ENCODE results near the gene SNRPA.
A peak's percentile ranks its signal among the peaks of the same experiment; 100 is the strongest.

SNRPA gene

DNA sequence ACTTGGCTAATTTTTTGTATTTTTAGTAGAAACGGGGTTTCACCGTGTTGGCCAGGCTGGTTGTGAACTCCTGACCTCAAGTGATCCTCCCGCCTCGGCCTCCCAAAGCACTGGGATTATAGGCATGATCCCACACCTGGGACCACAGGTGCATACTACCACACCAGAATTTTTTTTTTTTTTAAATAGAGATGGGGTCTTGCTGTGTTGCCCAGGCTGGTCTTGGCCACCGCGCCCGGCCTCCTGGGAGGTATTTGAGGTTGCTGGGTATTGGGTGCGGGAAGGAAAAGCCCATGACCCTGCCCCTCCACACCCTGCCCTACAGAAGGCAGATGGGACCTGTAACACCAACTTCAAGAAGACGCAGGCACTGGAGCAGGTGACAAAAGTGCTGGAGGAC is 14.3 kb upstream of the SNRPA start:
- Histone ChIP-seq H4K20me1 (no peaks in the 10 kb centered on the region), H3K9ac (no peak overlapping the region), H3K9me3 (no peaks in the 10 kb centered on the region), H3K4me2 (no peak overlapping the region), H3K27me3 (no peaks in the 10 kb centered on the region), H3K4me1 (peaks cover 17% of the 10 kb centered on the region), H3K27ac (no peak overlapping the region), H3K36me3 (peaks cover 79% of the 10 kb centered on the region), H3K4me3 (no peak overlapping the region)
- TF ChIP-seq Cebpa-rat (IDR thresholded peaks at IDR 0.05) = no peak

DNA sequence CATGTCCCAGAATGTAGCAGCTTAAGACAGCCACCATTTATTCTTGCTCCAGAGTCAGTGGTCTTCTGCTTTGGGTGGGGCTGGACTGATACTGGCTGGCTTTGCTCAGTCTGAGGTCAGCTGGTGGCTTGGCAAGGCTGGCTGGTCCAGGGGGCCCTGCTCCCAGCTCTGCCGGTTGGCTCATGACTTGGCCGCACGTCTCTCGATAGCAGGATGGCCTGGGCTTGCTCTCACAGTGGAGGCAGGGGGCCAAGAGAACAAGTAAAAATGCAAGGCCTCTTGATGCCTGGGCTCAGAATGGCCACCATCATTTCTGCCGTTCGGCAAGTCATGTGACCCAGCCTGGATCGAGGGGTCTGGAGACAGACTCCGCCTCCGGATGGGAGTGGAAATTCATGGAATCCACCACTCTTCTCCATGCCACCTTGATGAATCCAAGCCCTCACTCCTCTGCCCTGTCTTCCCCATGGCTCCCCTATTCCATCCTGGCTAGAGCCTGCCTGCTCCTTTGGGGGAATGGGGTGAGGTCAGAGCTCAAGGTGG is 13.8 kb upstream of the SNRPA start:
- Histone ChIP-seq H4K20me1 (no peaks in the 10 kb centered on the region), H3K4me2 (no peak overlapping the region), H3K9ac (no peak overlapping the region), H3K27me3 (no peaks in the 10 kb centered on the region), H3K27ac (no peak overlapping the region), H3K9me3 (no peaks in the 10 kb centered on the region), H3K36me3 (peaks cover 74% of the 10 kb centered on the region), H3K4me3 (no peak overlapping the region), H3K4me1 (peaks cover 17% of the 10 kb centered on the region)
- TF ChIP-seq Cebpa-rat (IDR thresholded peaks at IDR 0.05) = no peak

DNA sequence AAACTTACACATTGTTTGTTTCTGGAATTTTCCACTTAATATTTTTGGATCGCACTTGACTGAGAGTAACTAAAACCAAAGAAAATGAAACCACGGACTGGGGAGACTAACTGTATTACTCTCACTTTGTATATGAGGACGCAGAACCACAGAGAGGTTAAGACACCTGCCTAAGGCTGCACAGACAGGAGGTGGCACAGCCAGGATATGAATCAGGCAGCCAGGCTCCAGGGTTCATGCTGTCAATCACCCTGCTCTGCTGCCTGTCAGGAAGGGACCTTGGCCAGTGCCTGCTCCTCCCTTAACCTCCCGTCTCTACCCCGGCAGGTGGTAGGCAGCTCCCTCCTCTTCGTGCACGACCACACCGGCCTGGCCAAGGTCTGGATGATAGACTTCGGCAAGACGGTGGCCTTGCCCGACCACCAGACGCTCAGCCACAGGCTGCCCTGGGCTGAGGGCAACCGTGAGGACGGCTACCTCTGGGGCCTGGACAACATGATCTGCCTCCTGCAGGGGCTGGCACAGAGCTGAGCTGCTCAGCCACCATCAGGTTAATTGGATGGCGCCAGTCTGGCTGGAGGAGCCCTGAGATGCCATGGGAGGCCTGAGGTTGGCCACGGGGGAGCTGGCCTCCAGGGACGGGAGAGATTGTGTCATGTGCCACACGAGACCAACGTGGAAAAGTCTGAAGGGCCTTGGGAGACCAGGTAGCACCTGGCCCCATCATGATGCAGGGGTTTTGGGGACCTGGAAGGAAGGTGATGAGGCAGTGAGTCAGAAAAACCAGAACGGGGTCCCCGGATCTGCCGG is 11.8 kb upstream of the SNRPA start:
- TF ChIP-seq Cebpa-rat (IDR thresholded peaks at IDR 0.05) = no peak

DNA sequence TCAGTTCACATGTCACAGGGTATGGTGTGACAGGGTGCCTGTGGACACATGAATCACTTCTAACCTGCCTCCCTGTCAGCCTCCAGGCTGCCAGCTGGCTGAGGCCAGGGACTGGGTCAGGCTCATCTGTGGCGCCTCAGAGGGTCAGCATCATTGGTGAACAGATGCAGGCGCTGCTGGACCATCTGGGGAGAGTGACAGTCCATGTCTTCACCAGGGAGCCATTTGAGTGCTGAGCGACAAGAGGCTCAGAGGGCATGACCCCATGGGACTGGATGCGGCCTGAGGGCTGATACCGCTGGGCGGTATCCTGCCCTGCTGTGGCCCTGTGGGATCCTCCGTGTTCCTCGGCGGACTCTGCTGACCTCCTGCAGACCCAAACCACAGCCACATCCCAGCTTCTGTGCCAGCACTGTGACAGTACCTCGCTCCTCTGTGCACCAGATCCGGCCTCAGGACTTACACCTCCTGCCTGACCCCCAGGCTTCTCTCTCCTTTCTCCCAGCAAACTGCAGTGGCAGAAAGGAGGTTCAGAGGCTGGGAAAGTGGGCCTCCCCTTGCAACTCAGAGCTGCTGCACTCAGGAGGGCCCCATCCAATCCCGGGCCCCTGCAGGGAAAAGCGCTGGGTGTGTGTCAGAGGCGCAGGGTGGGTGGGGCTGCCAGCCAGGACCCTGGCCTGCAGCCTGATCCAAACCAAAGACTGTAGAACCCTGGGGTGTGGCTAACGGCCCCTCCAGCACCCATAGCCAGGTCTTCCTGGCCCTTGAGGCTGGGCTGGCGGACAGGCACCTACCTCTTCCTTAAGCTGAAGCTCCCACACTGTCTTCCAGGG is 10.9 kb upstream of the SNRPA start:
- Histone ChIP-seq H3K4me1 (peaks cover 17% of the 10 kb centered on the region), H3K4me2 (peak overlapping the region; percentile 36), H3K36me3 (peaks cover 55% of the 10 kb centered on the region), H3K27me3 (no peaks in the 10 kb centered on the region), H3K4me3 (no peak overlapping the region), H3K9me3 (no peaks in the 10 kb centered on the region), H4K20me1 (no peaks in the 10 kb centered on the region), H3K27ac (0 out of 2 replicates have a peak overlapping the region, but pooled peaks have one; percentile 26), H3K9ac (peak overlapping the region; percentile 45; the same call in 1 of the 2 replicates)
- no peak for TF ChIP-seq Cebpa-rat (IDR thresholded peaks at IDR 0.05)

More for the DNA sequence above, 11.8 kb upstream of the SNRPA start:
- peaks cover 17% of the 10 kb centered on the region for H3K4me1 ChIP-seq
- no peaks in the 10 kb centered on the region for H4K20me1 ChIP-seq
- 0 out of 2 replicates have a peak overlapping the region, but pooled peaks have one; percentile 26 for H3K27ac ChIP-seq
- peak overlapping the region; percentile 36 for H3K4me2 ChIP-seq
- no peak overlapping the region for H3K4me3 ChIP-seq
- H3K9ac ChIP-seq = 0 out of 2 replicates have a peak overlapping the region, but pooled peaks have one; percentile 45
- H3K9me3 ChIP-seq = no peaks in the 10 kb centered on the region
- H3K27me3 ChIP-seq = no peaks in the 10 kb centered on the region
- peaks cover 62% of the 10 kb centered on the region for H3K36me3 ChIP-seq

DNA sequence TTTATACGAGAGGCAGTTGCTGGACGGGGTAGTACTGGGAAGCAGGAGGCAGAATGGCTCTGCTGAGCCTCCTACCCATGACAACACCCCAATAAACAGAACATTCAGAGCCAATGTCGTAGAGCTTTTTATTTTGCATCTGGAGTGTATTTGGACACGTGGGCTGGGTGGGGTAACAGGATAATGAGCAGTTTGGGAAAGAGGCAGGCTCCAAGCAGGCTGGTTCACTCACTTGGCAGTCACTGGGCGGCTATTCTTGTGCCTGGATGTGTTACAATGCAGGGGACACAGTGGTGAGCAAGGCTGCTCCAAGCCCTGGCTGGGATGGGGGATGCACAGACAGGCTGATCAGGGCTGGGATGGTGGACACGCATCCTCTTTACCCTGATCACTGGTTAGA is 10.3 kb upstream of the SNRPA start:
- Histone ChIP-seq H3K4me1 (peaks cover 17% of the 10 kb centered on the region), H3K27ac (no peak overlapping the region), H3K4me2 (no peak overlapping the region), H3K27me3 (no peaks in the 10 kb centered on the region), H3K4me3 (no peak overlapping the region), H4K20me1 (no peaks in the 10 kb centered on the region), H3K9ac (no peak overlapping the region), H3K9me3 (no peaks in the 10 kb centered on the region), H3K36me3 (peaks cover 48% of the 10 kb centered on the region)
- no peak for TF ChIP-seq Cebpa-rat (IDR thresholded peaks at IDR 0.05)

DNA sequence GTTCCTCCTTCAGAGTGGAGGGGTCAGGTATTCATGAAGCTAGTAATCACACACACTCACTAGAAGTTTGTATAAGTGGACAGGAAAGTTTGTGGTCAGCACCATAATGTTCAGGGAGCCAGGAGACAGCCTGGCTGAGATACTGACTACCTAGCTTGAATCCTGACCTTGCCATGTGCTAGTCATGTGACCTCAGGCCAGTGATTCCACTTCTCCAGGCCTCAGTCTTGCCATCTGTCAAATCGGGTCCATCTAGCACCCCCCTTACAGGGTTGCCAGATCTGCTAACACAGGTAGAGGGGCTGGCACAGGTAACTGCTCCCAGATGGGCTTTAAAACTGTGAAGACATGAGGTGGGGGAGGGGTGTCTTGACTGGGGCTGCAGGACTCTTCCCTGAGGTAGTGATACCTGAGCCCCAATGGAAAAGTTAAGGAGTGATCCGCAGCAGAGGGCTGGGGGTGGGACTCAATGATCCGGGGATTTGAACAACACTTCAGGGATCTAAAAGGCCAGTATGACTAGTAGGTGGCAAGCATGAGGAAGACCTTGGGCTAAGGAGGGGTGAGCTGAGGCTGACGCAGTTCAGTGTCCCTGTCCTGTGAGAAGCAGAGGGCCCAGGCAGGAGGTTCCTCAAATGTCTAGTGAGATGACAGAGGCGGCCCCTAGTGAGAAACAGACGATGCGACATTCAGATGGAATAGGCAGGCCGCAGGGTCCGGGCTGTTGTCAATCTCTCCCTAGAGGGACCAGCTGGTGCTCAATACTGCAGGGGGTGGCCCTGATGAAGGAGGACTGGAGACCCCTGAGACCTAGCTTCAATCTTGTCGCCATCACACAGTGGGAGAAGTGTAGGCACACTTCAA is 9.2 kb upstream of the SNRPA start:
- Histone ChIP-seq H3K4me1 (peaks cover 17% of the 10 kb centered on the region), H3K4me3 (no peak overlapping the region), H3K9ac (no peak overlapping the region), H3K27me3 (no peaks in the 10 kb centered on the region), H3K4me2 (no peak overlapping the region), H3K27ac (no peak overlapping the region), H3K9me3 (no peaks in the 10 kb centered on the region), H4K20me1 (no peaks in the 10 kb centered on the region), H3K36me3 (peaks cover 38% of the 10 kb centered on the region)
- no peak for TF ChIP-seq Cebpa-rat (IDR thresholded peaks at IDR 0.05)

DNA sequence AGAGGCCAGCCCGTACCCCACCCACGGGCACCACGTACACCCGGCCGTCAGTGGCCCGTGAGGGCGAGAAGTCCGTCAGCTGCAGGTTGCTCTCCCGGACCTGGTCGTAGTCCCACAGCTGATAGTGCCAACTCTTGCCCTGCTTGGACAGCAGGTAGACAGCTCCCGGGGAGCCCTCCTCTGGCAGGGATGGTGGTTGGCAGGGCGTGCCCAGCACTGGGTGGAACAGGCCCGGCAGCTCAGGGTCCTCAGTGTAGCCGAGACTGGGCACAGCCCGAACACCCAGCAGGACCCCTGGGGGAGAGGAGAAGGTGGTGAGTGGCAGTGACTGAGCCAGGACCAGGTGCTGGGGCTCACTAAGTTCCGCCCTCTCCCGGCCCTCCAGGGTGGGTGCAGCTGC is 8.5 kb upstream of the SNRPA start:
- Histone ChIP-seq H3K9ac (no peak overlapping the region), H3K4me3 (no peak overlapping the region), H3K4me1 (peaks cover 17% of the 10 kb centered on the region), H3K27ac (no peak overlapping the region), H4K20me1 (no peaks in the 10 kb centered on the region), H3K36me3 (peaks cover 31% of the 10 kb centered on the region), H3K27me3 (no peaks in the 10 kb centered on the region), H3K4me2 (no peak overlapping the region), H3K9me3 (no peaks in the 10 kb centered on the region)
- no peak for TF ChIP-seq Cebpa-rat (IDR thresholded peaks at IDR 0.05)

DNA sequence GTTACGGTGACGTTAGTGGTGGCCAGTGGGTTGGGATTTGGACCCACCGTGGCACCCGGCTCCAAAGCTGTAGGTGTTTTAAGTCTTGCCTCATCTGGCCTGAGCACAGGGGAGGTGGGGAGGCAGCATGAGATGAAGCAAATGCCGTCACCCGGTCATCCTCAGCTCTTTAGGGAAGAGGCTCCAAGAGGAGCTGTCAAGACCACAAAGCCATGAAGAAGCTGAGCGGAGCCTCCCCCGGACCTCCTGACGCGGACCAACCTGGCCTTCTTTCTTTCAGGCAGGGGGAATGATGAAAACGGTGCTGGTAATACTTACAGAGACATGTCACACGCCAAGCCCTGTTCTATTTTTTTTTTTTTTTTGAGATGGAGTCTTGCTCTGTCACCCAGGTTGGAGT is 8.1 kb upstream of the SNRPA start:
- Histone ChIP-seq H3K36me3 (peaks cover 27% of the 10 kb centered on the region; the same call in 1 of the 2 replicates), H3K9ac (no peak overlapping the region), H3K9me3 (no peaks in the 10 kb centered on the region), H3K4me1 (peaks cover 18% of the 10 kb centered on the region), H3K27me3 (no peaks in the 10 kb centered on the region), H3K4me3 (no peak overlapping the region), H4K20me1 (no peaks in the 10 kb centered on the region), H3K27ac (no peak overlapping the region), H3K4me2 (no peak overlapping the region)
- TF ChIP-seq Cebpa-rat (IDR thresholded peaks at IDR 0.05) = no peak

DNA sequence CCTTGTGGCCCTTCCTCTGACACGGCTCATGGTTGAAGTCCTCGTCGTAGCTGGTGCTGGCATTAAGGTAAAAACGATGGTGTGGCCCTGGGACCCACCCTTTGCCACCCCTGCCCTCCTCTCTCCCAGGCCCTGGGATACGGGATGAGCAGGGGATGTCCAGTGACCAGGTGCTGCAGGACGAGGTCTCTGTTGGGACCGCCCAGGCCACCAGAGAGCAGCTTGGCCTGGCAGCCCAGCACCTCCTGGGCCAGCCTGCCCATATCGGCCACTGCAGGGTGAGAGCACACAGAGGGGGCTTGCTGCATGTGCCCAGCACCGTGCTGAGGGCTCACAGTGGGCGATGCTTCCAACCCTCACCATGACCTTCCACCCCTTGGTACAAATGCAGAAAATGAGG is 7.1 kb upstream of the SNRPA start:
- H3K27me3 ChIP-seq = no peaks in the 10 kb centered on the region
- H3K27ac ChIP-seq = no peak overlapping the region
- no peak overlapping the region for H3K4me2 ChIP-seq
- peaks cover 21% of the 10 kb centered on the region; the same call in 1 of the 2 replicates for H3K36me3 ChIP-seq
- H4K20me1 ChIP-seq = no peaks in the 10 kb centered on the region
- TF ChIP-seq Cebpa-rat (IDR thresholded peaks at IDR 0.05) = no peak
- H3K4me1 ChIP-seq = peaks cover 28% of the 10 kb centered on the region
- H3K9me3 ChIP-seq = no peaks in the 10 kb centered on the region
- H3K9ac ChIP-seq = no peak overlapping the region
- no peak overlapping the region for H3K4me3 ChIP-seq

Data from BLaER1 (cell line).